GM19463 (cell line): ENCODE results near the gene PROSER2.

Experiments
- ATAC-seq: cut with Tn5 transposase; IDR thresholded peaks from one replicate; pipeline ENCODE4 v1.9.1; 2021; ENCODE audit warnings: mild to moderate bottlenecking, moderate library complexity; ENCODE audit not compliant: unreplicated experiment

PROSER2 gene

GRCh38 chr10:11865561-11865960 is 42.4 kb downstream of the PROSER2 start:
- no peak for ATAC-seq

DNA sequence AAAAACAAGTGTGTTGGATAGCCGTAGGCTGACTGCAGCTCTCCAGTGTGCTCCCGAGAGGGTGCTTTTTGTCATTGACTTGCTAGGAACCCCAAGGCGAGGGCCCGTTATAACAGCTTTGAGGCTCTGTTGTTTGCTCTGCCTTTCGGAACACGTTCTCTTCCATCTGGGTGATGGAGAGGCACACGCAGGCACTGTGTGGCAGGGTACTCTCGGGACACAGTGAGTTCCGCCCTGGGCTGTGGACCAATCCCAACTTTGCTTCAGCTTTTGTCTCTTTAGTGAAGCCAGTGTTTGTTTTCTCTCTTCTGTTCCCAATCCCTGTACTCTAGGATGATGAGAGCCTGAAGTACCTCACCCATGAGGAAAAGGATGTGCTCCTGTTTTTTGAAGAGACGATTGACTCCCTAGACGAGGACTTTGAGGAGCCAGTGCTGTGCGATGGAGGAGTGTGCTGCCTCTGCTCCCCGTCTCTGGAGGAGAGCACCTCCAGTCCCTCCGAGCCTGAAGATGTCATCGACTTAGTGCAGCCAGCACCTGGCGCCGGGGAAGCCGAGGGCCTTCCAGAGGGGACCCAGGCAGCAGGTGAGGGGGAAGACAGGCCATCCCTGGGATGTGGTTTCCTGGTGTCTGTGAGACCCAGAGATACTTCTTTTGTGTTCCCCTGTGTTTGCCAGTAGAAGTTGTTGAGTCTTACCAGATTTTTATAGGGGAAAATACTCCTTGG is 43.2 kb downstream of the PROSER2 start:
- no peak for ATAC-seq

DNA sequence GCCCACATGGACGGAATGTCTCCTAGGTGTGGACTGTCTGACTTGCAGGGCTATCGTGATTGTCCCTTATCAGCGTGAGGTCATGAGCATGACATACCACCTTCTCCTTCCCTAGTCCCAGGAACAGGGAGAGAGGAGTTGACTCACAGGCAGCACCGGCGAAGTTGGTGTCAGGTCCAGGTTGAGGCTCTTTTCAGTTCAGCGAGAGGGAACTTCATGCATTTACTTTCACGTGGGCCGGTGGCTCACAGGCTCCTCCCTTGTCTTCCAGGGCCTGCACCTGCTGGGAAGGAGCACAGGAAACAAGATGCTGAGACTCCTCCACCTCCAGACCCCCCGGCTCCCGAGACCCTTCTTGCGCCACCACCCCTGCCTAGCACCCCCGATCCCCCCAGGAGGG is 46.1 kb downstream of the PROSER2 start:
- no peak for ATAC-seq

DNA sequence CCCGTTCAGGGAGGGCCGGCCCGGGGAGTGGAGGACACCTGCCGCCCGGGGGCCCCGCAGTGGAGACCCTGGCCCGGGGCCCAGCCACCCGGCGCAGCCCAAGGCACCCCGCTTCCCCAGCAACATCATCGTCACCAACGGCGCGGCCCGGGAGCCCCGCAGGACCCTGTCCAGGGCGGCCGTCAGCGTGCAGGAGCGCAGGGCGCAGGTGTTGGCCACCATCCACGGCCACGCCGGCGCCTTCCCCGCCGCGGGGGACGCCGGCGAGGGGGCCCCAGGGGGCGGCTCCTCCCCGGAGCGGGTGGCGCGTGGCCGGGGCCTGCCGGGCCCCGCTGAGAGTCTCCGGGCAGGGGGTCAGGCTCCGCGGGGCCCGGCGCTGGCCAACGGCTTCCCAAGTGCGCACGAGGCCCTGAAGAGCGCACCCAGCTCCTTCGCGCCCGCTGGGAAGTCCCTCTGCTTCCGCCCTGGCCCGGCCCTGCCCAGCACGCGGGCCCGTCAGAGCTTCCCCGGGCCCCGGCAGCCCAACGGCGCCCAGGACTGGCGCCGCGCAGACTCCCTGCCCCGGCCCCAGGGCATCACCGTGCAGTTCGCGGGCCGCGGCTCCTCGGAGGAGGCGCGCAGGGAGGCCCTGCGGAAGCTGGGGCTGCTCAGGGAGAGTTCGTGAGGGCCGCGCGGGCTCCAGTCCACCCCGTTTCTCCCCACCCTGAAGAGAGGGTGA is 46.7 kb downstream of the PROSER2 start:
- no peak for ATAC-seq

DNA sequence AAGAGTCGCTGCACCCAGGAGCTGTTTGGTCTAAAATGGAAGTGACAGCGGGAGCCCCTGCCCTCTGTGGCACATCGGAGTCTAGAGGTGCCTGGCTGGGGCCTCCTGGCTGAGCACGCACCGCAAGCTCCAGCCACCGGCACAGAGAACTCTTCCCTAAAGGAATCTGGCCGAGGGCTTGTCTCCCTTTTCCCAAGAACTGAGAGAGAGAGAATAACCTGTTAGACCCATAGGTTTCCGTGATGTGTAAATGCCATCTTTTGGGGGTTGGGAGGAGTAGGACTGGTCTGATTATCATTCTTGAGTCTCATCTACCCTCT is 47.3 kb downstream of the PROSER2 start:
- ATAC-seq: no peak

DNA sequence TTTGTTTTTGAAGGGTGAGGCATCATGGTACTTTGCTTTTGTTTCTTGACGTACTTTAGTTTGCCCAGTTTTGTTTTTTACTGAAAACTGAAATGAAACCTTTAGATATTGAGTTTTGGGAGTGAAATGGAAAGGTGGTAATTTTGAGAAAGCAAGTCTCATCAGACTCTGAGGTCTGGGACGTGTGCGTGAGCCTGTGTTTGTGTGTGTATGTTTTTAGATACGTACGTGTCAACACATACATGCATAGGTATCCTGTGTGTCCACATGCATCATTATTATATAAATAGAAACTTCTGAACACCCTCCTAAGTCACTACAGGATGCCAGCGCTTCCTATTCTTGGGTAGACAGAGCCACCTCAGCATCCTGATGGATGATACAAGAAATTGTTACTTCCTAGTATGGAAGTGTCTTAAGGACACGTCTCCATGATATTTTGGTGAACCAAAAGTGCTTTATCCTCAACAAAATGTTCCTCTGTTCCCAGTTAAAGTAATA is 47.8 kb downstream of the PROSER2 start:
- ATAC-seq: no peak

DNA sequence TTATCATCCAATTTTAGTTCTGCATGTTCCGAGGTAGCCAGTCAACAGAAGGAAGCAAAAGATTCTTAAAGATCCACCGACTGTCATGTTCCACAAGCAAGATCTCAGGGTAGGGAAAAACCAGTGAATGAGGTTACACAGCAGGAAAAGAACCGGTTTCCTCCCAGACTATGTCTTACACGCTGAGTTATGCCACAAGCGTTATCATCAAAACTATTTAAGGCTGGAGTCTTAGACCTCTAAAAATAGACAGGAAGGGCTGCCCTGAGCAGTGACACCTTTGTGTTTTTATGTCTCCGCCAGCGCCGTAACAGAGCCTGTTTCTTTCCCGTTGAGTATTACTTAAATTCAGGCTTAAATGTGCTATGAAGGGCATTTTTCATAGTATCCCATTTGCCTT is 48.3 kb downstream of the PROSER2 start:
- ATAC-seq: no peak

DNA sequence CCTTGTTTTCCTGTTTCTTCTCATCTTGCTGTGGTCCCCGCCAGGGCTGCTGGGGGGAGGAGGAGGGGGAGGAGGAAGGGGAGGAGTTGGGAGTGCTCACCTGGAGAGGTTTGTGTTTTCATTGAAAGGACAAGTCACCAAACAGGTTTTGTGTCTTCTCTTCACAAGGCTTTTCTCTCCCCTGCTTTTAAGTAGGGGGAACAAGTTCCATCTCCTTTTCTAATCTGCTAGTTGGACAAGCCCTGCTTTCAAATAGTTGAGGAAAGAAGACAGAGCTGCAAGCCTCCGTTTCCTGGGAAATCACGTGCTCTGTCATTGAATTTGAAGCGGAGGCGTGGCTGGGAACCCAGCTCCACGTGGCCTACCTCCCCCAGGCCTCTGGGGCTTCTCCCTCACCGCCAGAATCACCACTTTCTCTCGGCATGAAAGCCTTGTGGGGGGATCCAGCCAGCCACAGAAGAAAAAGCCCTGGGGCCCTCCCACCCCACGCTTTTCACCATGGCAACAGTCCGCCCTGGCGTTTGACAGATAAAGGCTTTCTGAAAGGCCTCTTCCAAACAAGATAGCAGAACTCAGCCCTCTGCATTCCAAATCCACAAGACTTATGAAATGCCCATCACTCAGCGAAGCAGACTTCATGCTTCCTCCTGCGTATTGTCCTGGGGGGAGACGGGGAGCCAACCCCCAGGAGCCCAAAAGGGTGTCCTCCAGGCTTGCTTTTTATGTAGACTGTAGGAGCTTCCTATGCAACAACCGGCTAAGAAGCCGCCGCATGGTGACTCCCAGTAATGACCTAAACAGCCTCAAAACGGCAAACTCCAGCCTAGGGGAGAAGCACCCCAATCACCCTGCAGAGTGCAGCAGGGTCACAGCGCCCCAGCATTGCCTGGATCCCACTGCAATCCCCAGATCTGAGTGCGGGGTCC is 51.7 kb downstream of the PROSER2 start:
- no peak for ATAC-seq

- ATAC-seq: no peak
These were observed 52.5 kb downstream of the PROSER2 start for GRCh38 chr10:11875494-11876281.

- no peak for ATAC-seq
These were observed 53.2 kb downstream of the PROSER2 start for GRCh38 chr10:11876324-11876723.

GRCh38 chr10:11876805-11877590 is 53.8 kb downstream of the PROSER2 start:
- no peak for ATAC-seq

- no peak for ATAC-seq
These were observed 54.4 kb downstream of the PROSER2 start for GRCh38 chr10:11877591-11877905.

- ATAC-seq: no peak
These were observed 55.6 kb downstream of the PROSER2 start for GRCh38 chr10:11878776-11879175.

- ATAC-seq: no peak
These were observed 56.4 kb downstream of the PROSER2 start for GRCh38 chr10:11879387-11880094.

GRCh38 chr10:11880151-11881029 is 57.2 kb downstream of the PROSER2 start:
- ATAC-seq: no peak

- no peak for ATAC-seq
These were observed 57.9 kb downstream of the PROSER2 start for GRCh38 chr10:11881030-11881476.

DNA sequence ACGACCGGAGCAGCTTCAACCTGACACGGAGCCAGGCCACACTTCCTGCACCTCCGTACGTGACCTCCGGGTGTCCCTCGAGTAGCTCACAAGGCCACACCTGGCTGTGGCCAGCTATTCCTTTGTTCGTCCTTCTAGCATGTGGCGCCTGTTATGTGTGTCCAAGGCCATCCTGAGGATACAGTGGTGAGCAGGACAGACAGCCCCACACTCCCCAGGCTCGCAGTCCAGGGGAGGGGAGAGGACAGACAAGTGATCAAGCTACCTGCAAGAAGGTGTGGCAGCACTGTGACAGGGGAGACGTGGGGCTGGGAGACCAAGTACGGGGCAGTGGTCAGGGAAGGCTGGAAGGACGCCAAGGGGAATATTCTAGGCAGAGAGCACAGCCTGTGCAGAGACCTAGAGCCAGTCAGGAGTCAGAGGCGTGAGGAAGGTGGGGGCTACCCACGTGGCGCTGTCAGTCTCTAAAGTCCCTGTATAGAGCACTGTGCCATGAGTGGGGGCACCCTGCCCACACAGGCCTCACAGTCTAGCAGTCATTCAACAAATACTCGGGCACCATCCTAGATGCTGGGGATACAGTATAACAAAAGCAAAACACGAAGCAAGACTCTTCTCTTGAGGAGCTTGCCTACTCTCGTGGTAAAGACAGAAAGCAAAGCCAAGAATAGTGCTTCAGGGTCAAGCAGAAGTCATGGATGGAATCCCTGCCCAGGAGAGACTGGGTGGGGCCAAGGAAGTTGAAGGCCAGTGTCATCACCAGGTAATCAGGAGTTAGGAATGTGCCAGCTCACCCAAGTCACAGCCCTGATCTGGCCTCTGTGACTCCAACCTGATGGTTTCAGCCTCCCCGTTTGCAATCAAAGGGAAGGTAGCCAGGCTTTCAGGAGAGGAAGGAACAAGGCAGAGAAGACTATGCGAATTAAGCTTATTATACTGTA is 58.6 kb downstream of the PROSER2 start:
- ATAC-seq: no peak
